GM18861 (cell line): Measurements from ENCODE around the gene LTBR.
A peak's percentile ranks its signal among the peaks of the same experiment; 100 is the strongest.
"Not testable (repeated sequence)": the region's sequence is repeated elsewhere in the genome, so short reads cannot be mapped to it uniquely, and the experiment has no call there.

Source experiments
- ATAC-seq: cut with Tn5 transposase; IDR thresholded peaks from one replicate; pipeline ENCODE4 v1.9.1; 2021; ENCODE audit not compliant: unreplicated experiment

LTBR gene

DNA sequence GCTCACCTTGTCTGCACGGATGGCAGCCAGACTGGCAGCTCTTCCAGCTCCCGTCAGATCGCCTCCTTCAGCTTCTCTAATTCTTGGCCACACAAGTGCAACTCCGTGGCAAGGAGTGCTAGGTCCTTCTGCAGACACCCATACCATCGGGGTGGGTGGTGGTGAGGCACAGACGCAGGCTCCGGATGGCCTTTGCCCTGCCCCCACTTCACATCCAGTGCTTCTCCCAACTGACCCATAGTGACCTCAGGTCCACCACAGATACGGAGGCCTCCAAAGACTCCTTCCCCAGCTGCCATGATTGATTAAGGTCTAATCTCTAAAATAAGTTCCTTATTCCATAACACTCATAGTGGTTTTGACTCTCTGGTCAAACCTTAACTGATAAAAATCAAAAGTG is 40.9 kb downstream of the LTBR start:
- no peak for ATAC-seq

DNA sequence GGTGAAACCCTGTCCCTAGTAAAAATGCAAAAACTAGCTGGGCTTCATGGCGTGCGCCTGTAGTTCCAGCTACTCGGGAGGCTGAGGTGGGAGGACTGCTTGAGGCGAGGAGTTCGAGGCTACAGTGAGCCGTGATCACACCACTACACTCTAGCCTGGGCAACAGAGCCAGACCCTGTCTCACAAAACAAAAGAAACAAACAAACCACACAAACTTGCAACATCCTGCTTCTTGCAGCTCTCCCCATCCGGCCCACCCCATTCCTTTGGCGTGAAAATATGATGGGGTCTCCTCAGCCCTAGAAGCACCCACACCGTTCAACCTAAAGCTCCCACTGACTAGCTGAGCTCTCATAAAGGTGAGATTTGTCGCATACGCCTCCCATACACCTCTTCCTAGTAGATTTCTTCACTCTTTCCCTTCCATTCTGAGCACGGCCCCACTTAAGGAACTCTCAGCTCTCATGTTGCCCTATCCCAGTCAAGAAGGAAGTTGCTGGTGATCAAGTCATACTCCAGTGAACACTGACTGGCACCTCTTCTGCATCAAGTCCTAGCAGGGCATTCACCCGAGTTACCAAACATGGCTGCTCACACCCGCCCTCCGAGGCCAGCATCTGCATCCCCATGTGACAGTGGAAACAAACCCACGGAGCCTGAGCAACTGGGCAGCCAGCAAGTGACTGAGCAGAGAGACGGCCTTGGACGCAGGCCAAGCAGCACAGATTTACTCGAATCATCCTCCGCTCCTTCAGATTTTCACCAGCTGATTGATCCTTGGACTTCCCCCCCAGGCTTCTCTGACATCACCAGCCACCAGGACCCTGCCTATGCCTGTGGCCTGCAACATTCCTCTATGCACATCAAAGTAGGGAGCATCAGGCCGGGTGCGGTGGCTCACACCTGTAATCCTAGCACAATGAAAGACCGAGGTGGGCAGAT is 41.9 kb downstream of the LTBR start:
- ATAC-seq: peak; percentile 24

DNA sequence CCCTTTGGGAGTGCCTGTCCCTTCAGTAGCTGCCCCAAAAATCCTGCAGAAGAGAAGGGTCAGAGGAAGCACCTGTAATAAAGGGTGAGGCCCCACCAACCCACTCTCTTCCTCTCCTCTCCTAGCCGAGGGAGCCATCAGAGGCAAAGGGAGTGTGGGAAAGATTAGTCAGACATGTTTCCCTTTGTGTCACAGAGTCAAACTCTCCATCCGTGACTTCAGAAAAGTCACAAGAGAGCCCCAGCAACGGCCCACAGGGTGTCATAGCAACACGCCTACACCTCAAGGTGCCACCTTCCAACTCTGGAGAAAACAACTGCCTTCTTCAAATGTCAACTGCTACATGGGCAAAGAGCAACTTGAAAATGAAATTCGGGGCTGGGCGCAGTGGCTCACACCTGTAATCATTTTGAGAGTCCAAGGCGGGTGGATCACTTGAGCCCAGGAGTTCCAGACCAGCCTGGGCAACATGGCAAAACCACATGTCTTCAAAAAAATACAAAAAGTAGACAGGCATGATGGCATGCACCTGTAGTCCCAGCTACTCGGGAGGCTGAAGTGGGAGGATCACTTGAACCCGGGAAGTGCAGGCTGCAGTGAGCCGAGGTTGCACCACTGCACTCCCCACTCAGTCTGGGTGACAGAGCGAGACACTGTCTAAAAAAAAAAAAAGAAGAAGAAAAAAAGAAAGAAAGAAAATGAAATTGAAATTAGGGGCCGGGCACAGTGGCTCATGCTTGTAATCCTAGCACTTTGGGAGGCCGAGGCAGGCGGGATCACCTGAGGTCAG is 43.1 kb downstream of the LTBR start:
- ATAC-seq: peak; percentile 59

DNA sequence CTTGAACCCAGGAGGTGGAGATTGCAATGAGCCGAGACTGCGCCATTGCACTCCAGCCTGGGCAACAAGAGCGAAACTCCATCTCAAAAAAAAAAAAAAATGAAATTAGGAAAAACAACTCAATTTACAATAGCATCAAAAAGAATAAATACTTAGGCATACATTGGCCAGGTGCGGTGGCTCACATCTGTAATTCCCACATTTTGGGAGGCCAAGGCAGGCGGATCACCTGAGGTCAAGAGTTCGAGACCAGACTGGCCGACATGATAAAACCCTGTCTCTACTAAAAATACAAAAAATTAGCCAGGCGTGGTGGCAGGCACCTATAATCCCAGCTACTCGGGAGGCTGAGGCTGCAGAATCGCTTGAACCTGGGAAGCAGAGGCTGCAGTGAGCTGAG is 43.8 kb downstream of the LTBR start:
- not testable (repeated sequence) for ATAC-seq

DNA sequence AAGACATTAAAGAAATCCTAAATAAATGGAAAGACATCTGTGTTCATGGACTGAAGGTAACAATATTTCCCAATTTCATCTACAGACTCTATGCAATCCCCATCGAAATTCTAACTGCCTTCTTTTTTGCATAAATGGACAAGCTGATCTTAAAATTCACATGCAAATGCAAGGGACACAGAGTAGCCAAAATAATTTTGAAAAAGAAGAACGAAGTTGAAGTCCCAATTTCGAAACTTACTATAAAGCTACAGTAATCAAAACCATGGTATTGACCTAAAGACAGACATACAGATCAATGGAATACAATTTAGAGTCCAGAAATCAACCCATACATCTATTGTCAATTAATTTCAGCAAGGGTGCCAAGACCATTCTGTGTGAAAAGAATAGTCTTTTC is 44.4 kb downstream of the LTBR start:
- ATAC-seq: no peak

DNA sequence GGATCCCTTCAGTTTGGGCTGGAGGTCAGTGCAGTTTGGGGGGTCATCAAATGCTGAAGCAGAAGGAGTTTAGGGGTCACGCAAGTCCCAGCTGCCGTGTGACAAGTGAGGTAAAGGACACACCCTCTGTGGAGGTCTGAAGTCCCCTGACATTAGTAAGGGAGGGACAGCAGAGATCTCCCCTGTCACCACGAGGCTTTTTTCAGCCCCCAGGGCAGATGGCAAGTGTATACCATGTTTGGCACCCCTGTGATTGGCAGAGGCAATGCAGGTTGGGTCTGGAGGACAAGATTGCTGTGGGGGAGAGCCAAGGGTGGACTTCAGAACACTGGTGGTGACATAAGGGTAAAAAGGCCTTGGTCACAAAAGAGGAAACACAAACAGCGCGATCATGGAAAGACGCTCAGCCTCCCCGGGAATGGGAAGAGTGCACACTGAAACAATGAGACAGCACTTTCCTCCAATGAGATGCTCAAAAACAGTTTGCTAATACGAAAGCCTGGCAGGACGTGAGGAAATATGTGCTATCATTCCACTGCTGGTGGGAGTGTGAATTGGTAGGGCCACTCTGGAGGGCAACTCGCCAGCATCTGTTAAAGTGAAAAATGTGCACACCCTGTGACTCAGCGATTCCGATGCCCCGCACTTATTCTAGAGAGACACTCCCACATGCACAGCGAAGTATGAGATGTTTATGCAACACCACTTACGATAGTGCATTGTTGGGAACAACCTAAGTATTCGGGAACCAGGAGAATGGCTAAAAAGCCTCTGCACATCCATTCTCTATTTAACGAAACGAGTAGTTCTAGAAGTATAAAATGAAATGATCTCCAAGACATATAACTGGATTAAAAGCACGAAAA is 46.4 kb downstream of the LTBR start:
- ATAC-seq: no peak

DNA sequence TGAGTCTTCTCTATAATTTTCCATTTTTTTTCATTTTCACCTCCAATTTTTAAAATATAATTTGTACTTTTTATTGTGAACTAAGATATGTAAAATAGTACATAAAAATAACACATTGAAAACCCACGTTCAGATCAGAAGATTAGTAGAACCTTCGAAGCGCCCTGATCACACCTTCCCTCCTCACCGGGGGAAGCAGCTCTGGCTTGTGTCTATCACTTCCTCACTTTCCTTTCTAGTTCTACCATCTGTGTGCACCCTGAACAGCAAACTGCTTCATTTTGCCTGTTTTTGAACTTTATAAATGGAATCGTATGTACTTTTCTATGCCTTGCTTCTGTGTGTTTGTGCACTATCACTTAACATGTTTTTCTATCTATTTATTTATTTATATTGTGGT is 49.0 kb downstream of the LTBR start:
- no peak for ATAC-seq

DNA sequence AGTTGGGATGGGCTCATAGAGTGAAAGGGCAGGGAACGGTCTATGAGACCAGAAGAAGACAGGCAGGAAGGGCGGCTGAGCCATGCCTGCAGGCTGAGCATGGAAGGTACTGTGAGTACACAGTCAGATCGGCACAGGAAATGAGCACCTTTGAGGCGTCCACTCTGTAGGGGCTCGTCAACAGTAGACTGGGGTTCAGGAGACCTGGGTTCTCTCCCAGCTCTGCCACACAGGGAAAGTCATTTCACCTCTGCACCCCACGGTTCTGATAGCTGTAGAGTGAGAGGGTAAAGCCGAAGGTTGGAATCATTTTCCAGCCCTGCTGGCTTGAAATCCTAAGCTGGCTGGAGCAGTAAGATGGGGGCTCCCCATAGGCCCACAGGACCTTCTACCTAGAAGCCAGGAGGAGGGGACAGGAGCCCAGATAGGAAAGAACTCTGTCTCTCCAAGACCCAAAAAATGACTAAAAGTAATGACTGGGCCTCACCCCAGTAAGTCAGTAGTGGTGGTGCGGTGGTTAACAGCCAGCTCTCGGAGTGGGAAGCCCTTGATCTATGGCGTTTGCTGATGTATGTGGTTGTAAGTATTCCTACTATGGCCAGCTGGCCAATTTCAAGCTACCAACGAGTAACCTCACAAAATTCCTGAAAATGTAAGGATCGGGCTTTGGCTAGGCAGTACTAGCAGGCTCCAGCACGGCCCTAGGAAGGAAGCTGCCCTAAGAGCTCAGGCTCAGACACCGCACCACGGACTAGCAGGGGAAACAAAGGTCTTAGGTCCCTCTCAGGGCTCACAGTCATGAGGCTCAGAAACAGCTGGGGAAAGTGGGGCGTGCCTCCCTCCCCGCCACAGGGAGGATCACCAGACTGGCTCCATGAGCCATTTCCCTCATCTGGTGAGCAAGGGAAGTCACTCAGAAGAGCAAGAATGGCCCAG is 50.5 kb downstream of the LTBR start:
- no peak for ATAC-seq

DNA sequence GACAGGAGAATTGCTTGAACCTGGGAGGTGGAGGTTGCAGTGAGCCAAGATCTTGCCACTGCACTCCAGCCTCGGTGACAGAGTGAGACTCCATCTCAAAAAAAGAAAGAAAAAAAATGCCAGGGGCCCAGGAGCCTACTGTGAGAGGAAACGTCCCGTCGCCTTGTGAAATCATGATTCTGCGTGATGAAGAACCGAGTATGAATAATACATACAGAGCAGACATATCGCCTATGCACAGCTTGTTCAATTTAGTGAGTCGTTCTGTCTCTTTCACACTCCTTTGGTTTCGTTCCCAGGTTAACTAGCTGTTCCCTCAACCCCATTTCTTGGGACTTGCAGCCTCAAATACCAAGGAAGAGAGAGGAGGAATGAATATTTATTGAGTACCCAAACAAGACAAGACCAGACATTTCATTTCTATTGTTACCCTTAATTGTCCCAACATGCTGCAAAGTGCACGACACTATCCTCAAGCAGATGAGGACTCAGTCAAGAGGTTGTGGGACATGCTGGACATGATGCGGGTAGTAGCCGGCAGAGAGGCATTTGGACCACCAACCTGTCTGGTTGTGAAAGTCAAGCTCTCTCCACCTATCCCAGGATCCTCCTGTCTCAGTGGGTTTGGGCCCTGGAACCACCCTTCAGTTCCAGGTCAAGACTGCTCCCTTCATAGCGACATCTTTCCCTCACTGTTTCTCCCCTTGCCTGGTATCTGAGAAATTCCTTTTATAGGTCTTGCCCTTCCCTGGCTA is 52.2 kb downstream of the LTBR start:
- no peak for ATAC-seq

DNA sequence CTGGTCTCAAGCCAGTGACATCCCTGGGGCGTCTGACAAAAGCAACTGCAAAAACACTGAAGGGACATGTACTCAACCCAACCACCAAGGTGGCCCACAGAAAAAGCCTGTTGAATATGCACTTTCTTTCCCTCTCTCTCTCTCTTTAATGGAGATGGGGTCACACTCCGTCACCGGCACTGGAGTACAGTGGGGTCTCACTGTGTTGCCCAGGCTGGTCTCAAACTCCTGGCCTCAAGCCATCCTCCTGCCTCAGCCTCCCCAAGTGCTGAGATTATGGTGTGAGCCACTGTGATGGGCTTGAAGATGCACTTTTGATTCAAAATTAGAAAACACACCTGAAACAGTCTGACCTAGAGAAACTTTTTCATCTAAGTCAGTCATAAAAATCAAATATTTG is 53.6 kb downstream of the LTBR start:
- no peak for ATAC-seq

DNA sequence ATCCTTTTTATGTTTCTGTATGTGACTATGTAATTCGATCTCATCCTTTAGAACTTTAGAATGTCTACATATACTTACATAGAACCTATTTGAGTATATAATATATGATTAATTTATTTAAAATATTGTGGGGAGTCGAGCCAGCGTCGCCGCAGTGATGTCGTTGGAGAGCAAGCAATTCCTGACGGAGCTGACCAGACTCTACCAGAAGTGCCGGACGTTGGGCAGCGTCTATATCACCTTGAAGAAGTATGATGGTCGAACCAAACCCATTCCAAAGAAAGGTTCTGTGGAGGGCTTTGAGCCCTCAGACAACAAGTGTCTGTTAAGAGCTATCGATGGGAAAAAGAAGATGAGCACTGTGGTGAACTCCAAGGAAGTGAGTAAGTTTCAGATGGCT is 54.4 kb downstream of the LTBR start:
- no peak for ATAC-seq

DNA sequence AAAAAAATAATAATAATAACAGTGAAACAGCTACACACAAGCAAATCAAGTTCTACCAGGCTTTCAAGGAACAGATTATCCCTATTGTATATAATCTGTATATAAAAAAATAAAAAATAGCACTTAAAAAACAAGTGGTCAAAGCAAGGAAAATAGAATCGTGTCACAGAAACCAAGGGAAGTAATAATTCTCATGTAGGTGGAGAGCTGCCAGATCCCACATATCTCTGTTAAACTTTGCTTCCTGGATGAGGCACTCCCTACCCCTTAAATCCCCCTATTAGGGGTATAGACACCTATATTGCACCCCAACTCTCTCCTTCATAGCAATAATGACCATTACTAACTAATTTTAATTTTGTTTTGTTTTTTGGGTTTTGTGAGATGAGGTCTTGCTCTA is 56.4 kb downstream of the LTBR start:
- ATAC-seq: no peak
